HepG2 (cell line): Measurements from ENCODE around the gene MAPK11. TPM values are rescaled to one million over a fixed set of nuclear protein-coding genes. Genes with fewer than 3 reads are reported as not detected.

Experiments used
- FOXK2 ChIP-seq: fragments of 450-650 bp; IDR thresholded peaks from 2 replicates; pipeline ENCODE4 v1.6.1; 2016
- KAT7 ChIP-seq: IDR thresholded peaks from 2 replicates; pipeline ENCODE4 v1.6.1; 2018; ENCODE audit warnings: borderline replicate concordance, missing compliant biosample characterization
- KLF12 ChIP-seq: sonication (generic); formaldehyde crosslinking; IDR thresholded peaks from 2 replicates; pipeline ENCODE4 v1.4.0; 2020; ENCODE audit warnings: missing genetic modification reagents, borderline replicate concordance
- NCOR1 ChIP-seq: fragments of 200-600 bp; sonication (generic); IDR thresholded peaks from 2 replicates; pipeline ENCODE4 v1.7.0; 2017; ENCODE audit warnings: antibody characterized with exemption, low read length, borderline replicate concordance
- NFE2L2 ChIP-seq: fragments of 150-350 bp; IDR thresholded peaks from 2 replicates; pipeline ENCODE4 v1.6.1; 2014; ENCODE audit warnings: low read length
- PPARG ChIP-seq: conservative IDR thresholded peaks from 2 replicates; pipeline ENCODE4 v1.6.1; 2016; ENCODE audit warnings: missing biosample characterization, missing genetic modification reagents
- PRDM15 ChIP-seq: sonication (generic); formaldehyde crosslinking; IDR thresholded peaks from 2 replicates; pipeline ENCODE4 v1.4.0; 2020; ENCODE audit warnings: missing genetic modification reagents
- PRPF4 ChIP-seq: fragments of 200-400 bp; formaldehyde crosslinking; IDR thresholded peaks from 2 replicates; pipeline ENCODE4 v1.6.1; 2016; ENCODE audit warnings: low read length, low read depth; ENCODE audit not compliant: poor library complexity, severe bottlenecking
- SMC3 ChIP-seq: IDR thresholded peaks from 2 replicates; pipeline ENCODE4 v1.6.1; 2011; ENCODE audit warnings: low read length, improper control_type of control experiment
- SPEN ChIP-seq: sonication (generic); formaldehyde crosslinking; IDR thresholded peaks from 2 replicates; pipeline ENCODE4 v1.5.1; 2020; ENCODE audit warnings: low read depth, mild to moderate bottlenecking, missing genetic modification reagents
- XBP1 ChIP-seq: sonication (generic); formaldehyde crosslinking; IDR thresholded peaks from 2 replicates; pipeline ENCODE4 v1.5.0; 2020; ENCODE audit warnings: missing genetic modification reagents
- ZBTB21 ChIP-seq: sonication (generic); formaldehyde crosslinking; IDR thresholded peaks from 2 replicates; pipeline ENCODE4 v1.4.0; 2020; ENCODE audit warnings: missing genetic modification reagents
- ZFP37 ChIP-seq: sonication (generic); formaldehyde crosslinking; IDR thresholded peaks from 2 replicates; pipeline ENCODE4 v1.4.0; 2020; ENCODE audit warnings: missing genetic modification reagents, borderline replicate concordance
- ZNF580 ChIP-seq: IDR thresholded peaks from 2 replicates; pipeline ENCODE4 v1.6.1; 2016; ENCODE audit warnings: low read depth, borderline replicate concordance
- ZNF737 ChIP-seq: sonication (generic); formaldehyde crosslinking; IDR thresholded peaks from 2 replicates; pipeline ENCODE4 v1.5.0; 2020; ENCODE audit warnings: missing genetic modification reagents, mild to moderate bottlenecking, borderline replicate concordance
- ZNF766 ChIP-seq: sonication (generic); formaldehyde crosslinking; IDR thresholded peaks from 2 replicates; pipeline ENCODE4 v1.5.0; 2020; ENCODE audit warnings: missing genetic modification reagents, borderline replicate concordance
- polyA plus RNA-seq, 8 experiments: library from polyadenylated mRNA; depleted of rRNA in 3 of 8; stranded (reverse) in 7 of 8; unstranded in 1 of 8; fragments of >200 nt; fragmentation: Illumina TruSeq in 4 of 8; extraction: Trizol in 4 of 8; gene quantifications; 2 replicates each; pipeline versions ENCODE4 v1.2.1 to v1.2.3, GENCODE V29; 2011 to 2016; ENCODE audit warnings: low read depth in 4 of 8, missing spikeins in 1 of 8, mixed read lengths in 1 of 8; ENCODE audit not compliant: insufficient read depth in 1 of 8
- total RNA-seq, 5 experiments: library from RNA; depleted of rRNA; stranded (reverse); fragments of >200 nt; fragmentation: Illumina TruSeq; extraction: Trizol; gene quantifications; 2 replicates each; pipeline ENCODE4 v1.2.3, GENCODE V29; 2016; ENCODE audit warnings: low read depth in 1 of 5
- TF ChIP-seq, protein P1 (sequence below): sonication (generic); formaldehyde crosslinking; IDR thresholded peaks from 2 replicates; pipeline ENCODE4 v1.8.0; 2022; ENCODE audit warnings: mild to moderate bottlenecking, missing genetic modification reagents
- TF ChIP-seq, protein P2 (sequence below): IDR thresholded peaks from 2 replicates; pipeline ENCODE4 v1.6.1; 2018; ENCODE audit warnings: missing genetic modification reagents, mild to moderate bottlenecking, missing compliant biosample characterization
- TF ChIP-seq, protein P3 (sequence below), 2 experiments: IDR thresholded peaks; 2 replicates each; pipeline ENCODE4 v1.6.1; 2011 to 2012; ENCODE audit warnings: low read length in 2 of 2, borderline replicate concordance in 1 of 2, low read depth in 1 of 2, mild to moderate bottlenecking in 1 of 2, moderate library complexity in 1 of 2

MAPK11 gene
- total and polyA plus RNA-seq, 2 of the 13 experiments (the other 11 are each of a cell fraction or from before 2014, with no cell fraction given), result 0.15 to 0.17 TPM

DNA sequence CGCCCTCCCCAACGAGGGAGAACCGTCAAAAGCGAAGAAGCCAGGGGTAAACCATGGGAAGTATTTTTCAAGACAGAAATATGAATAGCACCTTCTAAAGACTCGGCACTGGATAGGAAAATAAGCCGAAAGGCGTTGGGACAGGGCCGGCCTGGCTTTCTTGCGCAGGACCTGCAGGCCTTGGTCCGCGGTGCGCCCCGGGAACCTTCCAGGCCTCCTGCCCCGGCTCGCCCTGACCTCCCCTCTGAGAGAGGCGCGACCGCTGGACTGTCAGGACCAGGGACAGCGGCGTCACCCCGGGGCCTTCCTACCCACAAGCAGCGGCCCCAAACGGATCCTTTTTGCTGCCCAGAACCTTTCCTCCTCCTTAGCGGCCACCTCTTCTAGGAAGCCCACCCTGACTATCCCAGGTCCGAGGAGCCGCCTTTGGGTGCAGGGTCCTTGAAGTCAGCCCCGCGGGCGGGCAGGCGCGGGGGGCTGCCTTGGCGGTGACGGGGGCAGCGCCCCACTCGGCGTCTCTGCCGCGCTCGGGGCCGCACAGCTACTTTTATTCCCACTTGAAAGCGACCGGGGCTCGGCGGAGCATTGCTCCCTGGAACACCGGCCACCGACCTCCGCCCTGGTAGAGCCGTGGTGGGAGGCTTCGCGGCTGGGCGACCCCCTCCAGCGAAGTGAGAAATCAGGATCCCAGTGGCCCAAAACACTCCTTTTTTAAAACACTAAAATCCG lies 650 bp upstream of the MAPK11 start (continued):
- TF ChIP-seq PRDM15 (CRISPR knock-in tag) (peak; percentile 64; the same call in 1 of the 2 replicates), PPARG (CRISPR knock-in tag) (0 out of 2 replicates have a peak, but pooled peaks have one; percentile 34), KLF12 (CRISPR knock-in tag) (peak; percentile 67; the same call in 1 of the 2 replicates), XBP1 (CRISPR knock-in tag) (no peak), PRPF4 (no peak), NFE2L2 (no peak), ZNF737 (CRISPR knock-in tag) (no peak), SMC3 (no peak), ZFP37 (CRISPR knock-in tag) (peak; percentile 96), FOXK2 (no peak), KAT7 (CRISPR knock-in tag) (no peak), ZNF580 (peak; percentile 90; the same call in 1 of the 2 replicates), ZNF766 (CRISPR knock-in tag) (peak; percentile 51; the same call in 1 of the 2 replicates), NCOR1 (no peak), SPEN (CRISPR knock-in tag) (0 out of 2 replicates have a peak, but pooled peaks have one; percentile 36), ZBTB21 (CRISPR knock-in tag) (peak; percentile 30; the same call in 1 of the 2 replicates)
- TF ChIP-seq, protein P1, sequence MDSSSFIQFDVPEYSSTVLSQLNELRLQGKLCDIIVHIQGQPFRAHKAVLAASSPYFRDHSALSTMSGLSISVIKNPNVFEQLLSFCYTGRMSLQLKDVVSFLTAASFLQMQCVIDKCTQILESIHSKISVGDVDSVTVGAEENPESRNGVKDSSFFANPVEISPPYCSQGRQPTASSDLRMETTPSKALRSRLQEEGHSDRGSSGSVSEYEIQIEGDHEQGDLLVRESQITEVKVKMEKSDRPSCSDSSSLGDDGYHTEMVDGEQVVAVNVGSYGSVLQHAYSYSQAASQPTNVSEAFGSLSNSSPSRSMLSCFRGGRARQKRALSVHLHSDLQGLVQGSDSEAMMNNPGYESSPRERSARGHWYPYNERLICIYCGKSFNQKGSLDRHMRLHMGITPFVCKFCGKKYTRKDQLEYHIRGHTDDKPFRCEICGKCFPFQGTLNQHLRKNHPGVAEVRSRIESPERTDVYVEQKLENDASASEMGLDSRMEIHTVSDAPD, result no peak
- TF ChIP-seq, protein P2, sequence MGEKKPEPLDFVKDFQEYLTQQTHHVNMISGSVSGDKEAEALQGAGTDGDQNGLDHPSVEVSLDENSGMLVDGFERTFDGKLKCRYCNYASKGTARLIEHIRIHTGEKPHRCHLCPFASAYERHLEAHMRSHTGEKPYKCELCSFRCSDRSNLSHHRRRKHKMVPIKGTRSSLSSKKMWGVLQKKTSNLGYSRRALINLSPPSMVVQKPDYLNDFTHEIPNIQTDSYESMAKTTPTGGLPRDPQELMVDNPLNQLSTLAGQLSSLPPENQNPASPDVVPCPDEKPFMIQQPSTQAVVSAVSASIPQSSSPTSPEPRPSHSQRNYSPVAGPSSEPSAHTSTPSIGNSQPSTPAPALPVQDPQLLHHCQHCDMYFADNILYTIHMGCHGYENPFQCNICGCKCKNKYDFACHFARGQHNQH (CRISPR knock-in tag), result peak; percentile 71; the same call in 1 of the 2 replicates
- TF ChIP-seq, protein P3, sequence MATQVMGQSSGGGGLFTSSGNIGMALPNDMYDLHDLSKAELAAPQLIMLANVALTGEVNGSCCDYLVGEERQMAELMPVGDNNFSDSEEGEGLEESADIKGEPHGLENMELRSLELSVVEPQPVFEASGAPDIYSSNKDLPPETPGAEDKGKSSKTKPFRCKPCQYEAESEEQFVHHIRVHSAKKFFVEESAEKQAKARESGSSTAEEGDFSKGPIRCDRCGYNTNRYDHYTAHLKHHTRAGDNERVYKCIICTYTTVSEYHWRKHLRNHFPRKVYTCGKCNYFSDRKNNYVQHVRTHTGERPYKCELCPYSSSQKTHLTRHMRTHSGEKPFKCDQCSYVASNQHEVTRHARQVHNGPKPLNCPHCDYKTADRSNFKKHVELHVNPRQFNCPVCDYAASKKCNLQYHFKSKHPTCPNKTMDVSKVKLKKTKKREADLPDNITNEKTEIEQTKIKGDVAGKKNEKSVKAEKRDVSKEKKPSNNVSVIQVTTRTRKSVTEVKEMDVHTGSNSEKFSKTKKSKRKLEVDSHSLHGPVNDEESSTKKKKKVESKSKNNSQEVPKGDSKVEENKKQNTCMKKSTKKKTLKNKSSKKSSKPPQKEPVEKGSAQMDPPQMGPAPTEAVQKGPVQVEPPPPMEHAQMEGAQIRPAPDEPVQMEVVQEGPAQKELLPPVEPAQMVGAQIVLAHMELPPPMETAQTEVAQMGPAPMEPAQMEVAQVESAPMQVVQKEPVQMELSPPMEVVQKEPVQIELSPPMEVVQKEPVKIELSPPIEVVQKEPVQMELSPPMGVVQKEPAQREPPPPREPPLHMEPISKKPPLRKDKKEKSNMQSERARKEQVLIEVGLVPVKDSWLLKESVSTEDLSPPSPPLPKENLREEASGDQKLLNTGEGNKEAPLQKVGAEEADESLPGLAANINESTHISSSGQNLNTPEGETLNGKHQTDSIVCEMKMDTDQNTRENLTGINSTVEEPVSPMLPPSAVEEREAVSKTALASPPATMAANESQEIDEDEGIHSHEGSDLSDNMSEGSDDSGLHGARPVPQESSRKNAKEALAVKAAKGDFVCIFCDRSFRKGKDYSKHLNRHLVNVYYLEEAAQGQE (IDR thresholded peaks at IDR 0.05; ENCODE audit: borderline replicate concordance in 1 of 2, low read depth in 1 of 2, low read length in 2 of 2), result peak; percentile 96 to 99
